OCI-LY7 (cell line): Measurements from ENCODE around the gene PHIP. TPM values are rescaled to one million over a fixed set of nuclear protein-coding genes. Genes with fewer than 3 reads are reported as not detected.

ENCODE experiments used
- BruUV-seq: library from RNA; stranded (reverse); fragments of 400-500 nt; replicated peaks from 2 replicates; lab custom pipeline; 2021; lab: Mats Ljungman, UMichigan
- CTCF ChIA-PET: fragments of 300-600 bp; sonication (Branson Sonifier 250); formaldehyde crosslinking; loops from one replicate; lab custom pipeline; 2022; ENCODE audit warnings: antibody characterized with exemption; ENCODE audit not compliant: unreplicated experiment; lab: Charles Lee
- POLR2A ChIA-PET: fragments of 300-600 bp; sonication (Branson Sonifier 250); formaldehyde crosslinking; loops from one replicate; lab custom pipeline; 2022; ENCODE audit warnings: antibody characterized with exemption; lab: Charles Lee
- DNase-seq: peaks from one replicate; pipeline ENCODE4 v3.0.0-alpha.2; 2015; ENCODE audit warnings: low spot score
- H2AFZ ChIP-seq: fragments of 200-600 bp; sonication (generic), shearing (Covaris generic); 2 replicates; pipeline ENCODE4 v1.6.1; 2014; ENCODE audit warnings: mild to moderate bottlenecking, antibody characterized with exemption, low read length, moderate library complexity
- H3K27ac ChIP-seq: fragments of 200-600 bp; sonication (generic); 2 replicates; pipeline ENCODE4 v1.5.1; 2014; ENCODE audit warnings: mixed run types, low read depth, mild to moderate bottlenecking, moderate library complexity, low read length, inconsistent platforms; ENCODE audit not compliant: poor library complexity, severe bottlenecking
- H3K36me3 ChIP-seq: fragments of 200-600 bp; sonication (generic); 2 replicates; pipeline ENCODE4 v1.6.1; 2014; ENCODE audit warnings: mild to moderate bottlenecking, antibody characterized with exemption, low read length, moderate library complexity, mixed read lengths; ENCODE audit not compliant: insufficient read depth
- H3K4me1 ChIP-seq: fragments of 200-600 bp; sonication (generic); 2 replicates; pipeline ENCODE4 v1.5.1; 2014; ENCODE audit warnings: mild to moderate bottlenecking, low read length; ENCODE audit not compliant: insufficient read depth, poor library complexity, severe bottlenecking
- H3K4me2 ChIP-seq: fragments of 200-600 bp; sonication (generic); 2 replicates; pipeline ENCODE4 v1.6.1; 2014; ENCODE audit warnings: mild to moderate bottlenecking, low read length
- H3K4me3 ChIP-seq: fragments of 200-600 bp; sonication (generic); 2 replicates; pipeline ENCODE4 v1.5.1; 2014; ENCODE audit warnings: mild to moderate bottlenecking, low read depth, low read length; ENCODE audit not compliant: poor library complexity, severe bottlenecking
- H3K79me2 ChIP-seq: fragments of 200-600 bp; sonication (generic); 2 replicates; pipeline ENCODE4 v1.6.1; 2016; ENCODE audit warnings: low read depth, mild to moderate bottlenecking, low read length, moderate library complexity, mixed read lengths; ENCODE audit not compliant: insufficient read depth
- H3K9me2 ChIP-seq: fragments of 200-600 bp; sonication (generic); 2 replicates; pipeline ENCODE4 v1.6.1; 2016; ENCODE audit warnings: mild to moderate bottlenecking, low read length, mixed read lengths; ENCODE audit not compliant: insufficient read depth
- H3K9me3 ChIP-seq: fragments of 200-600 bp; sonication (generic); 2 replicates; pipeline ENCODE4 v1.6.1; 2014; ENCODE audit warnings: mild to moderate bottlenecking, mixed run types, low read length, mixed read lengths
- H4K20me1 ChIP-seq: fragments of 200-600 bp; sonication (generic); 2 replicates; pipeline ENCODE4 v1.6.1; 2014; ENCODE audit warnings: mild to moderate bottlenecking, antibody characterized with exemption, low read length, moderate library complexity, mixed read lengths; ENCODE audit not compliant: insufficient read depth
- CTCF ChIP-seq: fragments of 200-600 bp; sonication (generic); conservative IDR thresholded peaks from 2 replicates; pipeline ENCODE4 v1.5.1; 2014; ENCODE audit warnings: mild to moderate bottlenecking, antibody characterized with exemption, low read length, moderate library complexity, mixed read lengths
- EZH2phosphoT487 ChIP-seq: fragments of 200-600 bp; sonication (generic); IDR thresholded peaks from 2 replicates; pipeline ENCODE4 v1.6.1; 2018; ENCODE audit warnings: low read depth, borderline replicate concordance, mild to moderate bottlenecking, mixed run types, antibody characterized with exemption, low read length, moderate library complexity, mixed read lengths
- intact Hi-C: fragments of 100-400 bp; cut with micrococcal nuclease; formaldehyde crosslinking; loops from one replicate; pipeline ENCODE4 v1.10.0; 2022; ENCODE audit not compliant: unreplicated experiment
- total RNA-seq, 2 experiments: library from RNA; depleted of rRNA in 1 of 2; stranded (reverse); fragments of >200 nt in 1 of 2; shearing (Covaris generic) in 1 of 2; gene quantifications; 2 replicates each; pipeline ENCODE4 v1.2.3, GENCODE V29; 2014 to 2022

PHIP gene
- total RNA-seq, 2 experiments from 2014 or later: 32.1 to 46.6 TPM

- Histone ChIP-seq H3K79me2 (no peaks in the 10 kb centered on the region), H3K9me2 (no peaks in the 10 kb centered on the region), H3K4me2 (no peak overlapping the region), H3K4me3 (no peak overlapping the region), H3K27ac (no peak overlapping the region), H3K36me3 (peaks cover 99% of the 10 kb centered on the region), H3K4me1 (no peaks in the 10 kb centered on the region), H3K9me3 (no peaks in the 10 kb centered on the region), H4K20me1 (no peaks in the 10 kb centered on the region), H2AFZ (no peak overlapping the region)
- TF ChIP-seq EZH2phosphoT487 (no peak), CTCF (no peak)
- ChIA-PET POLR2A (interaction anchor here (0.6 to 1.8 kb wide), 4 partner anchors 18 to 37 kb away, joined by 3 to 4 read pairs (median 3); no protein-coding TSS in a partner anchor), CTCF (no interaction called here)
- DNase-seq: no peak
- BruUV-seq: no TSS peak
- intact Hi-C loops: no loop called here
Measured at GRCh38 chr6:78989191-78989590, 88.9 kb downstream of the PHIP start.

- Histone ChIP-seq H3K4me1 (no peaks in the 10 kb centered on the region), H4K20me1 (no peaks in the 10 kb centered on the region), H3K79me2 (no peaks in the 10 kb centered on the region), H3K36me3 (peaks cover 100% of the 10 kb centered on the region), H3K4me3 (no peak overlapping the region), H2AFZ (no peak overlapping the region), H3K9me3 (no peaks in the 10 kb centered on the region), H3K4me2 (no peak overlapping the region), H3K9me2 (no peaks in the 10 kb centered on the region), H3K27ac (no peak overlapping the region)
- intact Hi-C loops: no loop called here
- ChIA-PET POLR2A (interaction anchor here (1.0 kb wide), 1 partner anchor 1032 kb away, joined by 3 read pairs; no protein-coding TSS in a partner anchor), CTCF (no interaction called here)
- DNase-seq: no peak
- TF ChIP-seq EZH2phosphoT487 (no peak), CTCF (no peak)
- no TSS peak for BruUV-seq
Measured at GRCh38 chr6:78986161-78986560, 91.9 kb downstream of the PHIP start.

GRCh38 chr6:78984225-78984950 is 93.7 kb downstream of the PHIP start:
- BruUV-seq: no TSS peak
- Histone ChIP-seq H3K4me2 (no peak overlapping the region), H3K27ac (no peak overlapping the region), H3K36me3 (peaks cover 100% of the 10 kb centered on the region), H2AFZ (no peak overlapping the region), H3K4me1 (no peaks in the 10 kb centered on the region), H3K4me3 (no peak overlapping the region), H3K79me2 (no peaks in the 10 kb centered on the region), H3K9me3 (no peaks in the 10 kb centered on the region), H4K20me1 (no peaks in the 10 kb centered on the region), H3K9me2 (no peaks in the 10 kb centered on the region)
- TF ChIP-seq CTCF (no peak), EZH2phosphoT487 (no peak)
- CTCF ChIA-PET: no interaction called here
- intact Hi-C loops: no loop called here
- POLR2A ChIA-PET: interaction anchor here (0.8 to 1.0 kb wide), 2 partner anchors 13 to 14 kb away, joined by 3 to 5 read pairs; no protein-coding TSS in a partner anchor
- no peak for DNase-seq
